ENCODE measurements around the gene LHFPL2. TPM values are rescaled to one million over a fixed set of nuclear protein-coding genes. Genes with fewer than 3 reads are reported as not detected.

Gene LHFPL2
- total RNA-seq, 1 donor from 2014 or later, result 32.4 TPM

GRCh38 chr5:78568212-78568611 lies 80.4 kb downstream of the LHFPL2 start:
- H3K36me3 ChIP-seq (ENCODE audit: control insufficient read depth, insufficient read depth, low read length), result no peaks in the 10 kb centered on the region
- TF ChIP-seq, protein P1, sequence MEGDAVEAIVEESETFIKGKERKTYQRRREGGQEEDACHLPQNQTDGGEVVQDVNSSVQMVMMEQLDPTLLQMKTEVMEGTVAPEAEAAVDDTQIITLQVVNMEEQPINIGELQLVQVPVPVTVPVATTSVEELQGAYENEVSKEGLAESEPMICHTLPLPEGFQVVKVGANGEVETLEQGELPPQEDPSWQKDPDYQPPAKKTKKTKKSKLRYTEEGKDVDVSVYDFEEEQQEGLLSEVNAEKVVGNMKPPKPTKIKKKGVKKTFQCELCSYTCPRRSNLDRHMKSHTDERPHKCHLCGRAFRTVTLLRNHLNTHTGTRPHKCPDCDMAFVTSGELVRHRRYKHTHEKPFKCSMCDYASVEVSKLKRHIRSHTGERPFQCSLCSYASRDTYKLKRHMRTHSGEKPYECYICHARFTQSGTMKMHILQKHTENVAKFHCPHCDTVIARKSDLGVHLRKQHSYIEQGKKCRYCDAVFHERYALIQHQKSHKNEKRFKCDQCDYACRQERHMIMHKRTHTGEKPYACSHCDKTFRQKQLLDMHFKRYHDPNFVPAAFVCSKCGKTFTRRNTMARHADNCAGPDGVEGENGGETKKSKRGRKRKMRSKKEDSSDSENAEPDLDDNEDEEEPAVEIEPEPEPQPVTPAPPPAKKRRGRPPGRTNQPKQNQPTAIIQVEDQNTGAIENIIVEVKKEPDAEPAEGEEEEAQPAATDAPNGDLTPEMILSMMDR (IDR thresholded peaks at IDR 0.05; ENCODE audit: insufficient read depth, low read length, severe bottlenecking), result no peak
- no peak for FAIRE-seq
- no peak overlapping the region for H3K4me3 ChIP-seq (ENCODE audit: low read depth, low read length)
- no peaks in the 10 kb centered on the region for H3K27me3 ChIP-seq (ENCODE audit: control insufficient read depth, insufficient read depth, low read length)
- no peak for DNase-seq (ENCODE audit: low read depth)

- H3K36me3 ChIP-seq (ENCODE audit: control insufficient read depth, insufficient read depth, low read length), result no peaks in the 10 kb centered on the region
- TF ChIP-seq, protein P1 (IDR thresholded peaks at IDR 0.05; ENCODE audit: insufficient read depth, low read length, severe bottlenecking), result no peak
- DNase-seq (ENCODE audit: low read depth), result no peak
- no peak for FAIRE-seq
- no peak overlapping the region for H3K4me3 ChIP-seq (ENCODE audit: low read depth, low read length)
- H3K27me3 ChIP-seq (ENCODE audit: control insufficient read depth, insufficient read depth, low read length), result no peaks in the 10 kb centered on the region
Measured at GRCh38 chr5:78567617-78568016, 81.0 kb downstream of the LHFPL2 start.

DNA sequence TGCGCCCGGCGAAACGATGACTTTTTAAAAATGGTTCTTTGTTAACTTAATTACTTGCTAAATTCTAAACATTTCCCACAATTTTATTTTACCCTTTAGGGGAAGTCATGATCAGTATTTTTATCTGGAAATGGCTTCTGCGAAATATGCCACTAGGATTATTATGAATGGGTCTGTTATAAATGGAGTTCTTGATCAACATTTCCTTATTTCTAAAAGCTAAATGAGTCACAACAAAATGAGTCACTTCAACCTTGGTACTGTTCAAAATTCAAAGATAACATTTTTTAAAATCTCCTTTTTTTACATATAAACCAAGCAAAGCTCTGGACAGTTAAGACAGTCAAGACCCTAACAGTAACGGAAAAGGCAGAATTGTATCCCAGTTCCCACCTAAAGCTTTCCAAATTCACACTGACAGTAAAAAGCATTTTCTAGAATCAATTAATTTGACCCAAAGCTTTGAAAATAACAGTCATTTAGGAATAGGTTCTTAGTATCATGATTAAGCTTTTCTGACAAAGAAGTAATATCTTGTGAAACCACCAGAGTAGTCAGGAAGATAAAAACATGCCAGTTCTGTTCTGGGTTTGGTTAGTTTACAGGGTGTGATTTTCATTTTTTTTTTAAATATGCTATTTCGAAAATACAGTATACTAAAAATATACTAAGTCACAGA lies 81.7 kb downstream of the LHFPL2 start:
- DNase-seq (ENCODE audit: low read depth), result peak; percentile 62
- Histone ChIP-seq H3K4me3 (ENCODE audit: low read depth, low read length) (no peak overlapping the region), H3K27me3 (ENCODE audit: control insufficient read depth, insufficient read depth, low read length) (no peaks in the 10 kb centered on the region), H3K36me3 (ENCODE audit: control insufficient read depth, insufficient read depth, low read length) (no peaks in the 10 kb centered on the region)
- FAIRE-seq, result no peak
- TF ChIP-seq, protein P1 (IDR thresholded peaks at IDR 0.05; ENCODE audit: insufficient read depth, low read length, severe bottlenecking), result no peak

- Histone ChIP-seq H3K36me3 (ENCODE audit: control insufficient read depth, insufficient read depth, low read length) (no peaks in the 10 kb centered on the region), H3K27me3 (ENCODE audit: control insufficient read depth, insufficient read depth, low read length) (no peaks in the 10 kb centered on the region), H3K4me3 (ENCODE audit: low read depth, low read length) (no peak overlapping the region)
- TF ChIP-seq, protein P1 (IDR thresholded peaks at IDR 0.05; ENCODE audit: insufficient read depth, low read length, severe bottlenecking), result no peak
- no peak for DNase-seq (ENCODE audit: low read depth)
- no peak for FAIRE-seq
Measured at GRCh38 chr5:78565395-78565794, 83.2 kb downstream of the LHFPL2 start.

- Histone ChIP-seq H3K36me3 (ENCODE audit: control insufficient read depth, insufficient read depth, low read length) (no peaks in the 10 kb centered on the region), H3K4me3 (ENCODE audit: low read depth, low read length) (no peak overlapping the region), H3K27me3 (ENCODE audit: control insufficient read depth, insufficient read depth, low read length) (no peaks in the 10 kb centered on the region)
- DNase-seq (ENCODE audit: low read depth) (no peak), FAIRE-seq (no peak)
- TF ChIP-seq, protein P1 (IDR thresholded peaks at IDR 0.05; ENCODE audit: insufficient read depth, low read length, severe bottlenecking), result no peak
Measured at GRCh38 chr5:78563621-78564020, 85.0 kb downstream of the LHFPL2 start.

Data from bronchial epithelial cell (primary cell).